Measurements from ENCODE around the gene RNF223.
"Not testable (repeated sequence)": the region's sequence is repeated elsewhere in the genome, so short reads cannot be mapped to it uniquely, and the experiment has no call there.

Gene RNF223

GRCh38 chr1:1058088-1058905 lies 15.8 kb downstream of the RNF223 start:
- DNase-seq = no peak

GRCh38 chr1:1057769-1058087 lies 16.4 kb downstream of the RNF223 start:
- DNase-seq = not testable (repeated sequence)

DNA sequence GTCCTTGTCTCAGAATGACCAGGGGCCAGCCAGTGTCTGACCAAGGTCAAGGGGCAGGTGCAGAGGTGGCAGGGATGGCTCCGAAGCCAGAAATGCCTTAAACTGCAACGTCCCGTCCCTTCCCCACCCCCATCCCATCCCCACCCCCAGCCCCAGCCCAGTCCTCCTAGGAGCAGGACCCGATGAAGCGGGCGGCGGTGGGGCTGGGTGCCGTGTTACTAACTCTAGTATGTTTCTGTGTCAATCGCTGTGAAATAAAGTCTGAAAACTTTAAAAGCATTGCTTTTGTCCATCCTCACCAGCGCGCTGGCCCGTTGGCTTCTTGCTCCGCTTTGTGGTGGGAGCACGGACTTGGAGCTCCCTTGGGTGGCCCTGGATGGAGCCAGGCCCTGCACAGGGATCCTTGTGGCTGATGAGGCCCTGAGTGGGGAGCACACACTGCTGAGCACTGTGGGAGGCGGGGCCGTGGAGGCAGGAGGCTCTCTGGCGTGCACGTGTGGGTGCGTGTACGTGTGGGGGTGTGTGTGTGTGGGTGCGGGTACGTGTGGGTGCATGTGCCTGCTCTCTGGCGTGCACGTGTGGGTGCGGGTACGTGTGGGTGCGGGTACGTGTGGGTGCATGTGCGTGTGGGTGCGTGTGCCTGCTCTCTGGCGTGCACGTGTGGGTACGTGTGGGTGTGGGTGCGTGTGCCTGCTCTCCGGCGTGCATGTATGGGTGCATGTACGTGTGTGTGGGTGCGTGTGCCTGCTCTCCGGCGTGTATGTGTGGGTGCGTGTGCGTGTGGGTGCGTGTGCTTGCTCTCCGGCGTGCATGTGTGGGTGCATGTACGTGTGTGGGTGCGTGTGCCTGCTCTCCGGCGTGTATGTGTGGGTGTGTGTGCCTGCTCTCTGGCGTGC lies 18.0 kb downstream of the RNF223 start:
- no peak for DNase-seq

DNA sequence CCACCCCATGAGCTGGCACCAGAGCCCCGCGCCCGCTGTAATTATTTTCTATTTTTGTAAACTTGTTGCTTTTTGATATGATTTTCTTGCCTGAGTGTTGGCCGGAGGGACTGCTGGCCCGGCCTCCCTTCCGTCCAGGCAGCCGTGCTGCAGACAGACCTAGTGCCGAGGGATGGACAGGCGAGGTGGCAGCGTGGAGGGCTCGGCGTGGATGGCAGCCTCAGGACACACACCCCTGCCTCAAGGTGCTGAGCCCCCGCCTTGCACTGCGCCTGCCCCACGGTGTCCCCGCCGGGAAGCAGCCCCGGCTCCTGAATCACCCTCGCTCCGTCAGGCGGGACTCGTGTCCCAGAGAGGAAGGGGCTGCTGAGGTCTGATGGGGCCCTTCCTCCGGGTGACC lies 19.1 kb downstream of the RNF223 start:
- DNase-seq = no peak

- no peak for DNase-seq
Observed at GRCh38 chr1:1054099-1054700, 19.9 kb downstream of the RNF223 start.

DNA sequence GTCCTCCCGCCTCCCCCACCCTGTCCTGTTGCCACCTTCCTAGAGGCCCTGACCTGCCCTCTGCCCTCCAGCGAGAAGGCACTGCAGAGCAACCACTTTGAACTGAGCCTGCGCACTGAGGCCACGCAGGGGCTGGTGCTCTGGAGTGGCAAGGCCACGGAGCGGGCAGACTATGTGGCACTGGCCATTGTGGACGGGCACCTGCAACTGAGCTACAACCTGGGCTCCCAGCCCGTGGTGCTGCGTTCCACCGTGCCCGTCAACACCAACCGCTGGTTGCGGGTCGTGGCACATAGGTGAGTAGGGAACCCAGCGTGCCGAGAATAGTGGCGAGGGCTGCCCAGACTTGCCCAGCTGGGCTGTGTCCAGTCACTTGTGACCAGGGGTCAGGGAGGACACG lies 20.4 kb downstream of the RNF223 start:
- DNase-seq = no peak

DNA sequence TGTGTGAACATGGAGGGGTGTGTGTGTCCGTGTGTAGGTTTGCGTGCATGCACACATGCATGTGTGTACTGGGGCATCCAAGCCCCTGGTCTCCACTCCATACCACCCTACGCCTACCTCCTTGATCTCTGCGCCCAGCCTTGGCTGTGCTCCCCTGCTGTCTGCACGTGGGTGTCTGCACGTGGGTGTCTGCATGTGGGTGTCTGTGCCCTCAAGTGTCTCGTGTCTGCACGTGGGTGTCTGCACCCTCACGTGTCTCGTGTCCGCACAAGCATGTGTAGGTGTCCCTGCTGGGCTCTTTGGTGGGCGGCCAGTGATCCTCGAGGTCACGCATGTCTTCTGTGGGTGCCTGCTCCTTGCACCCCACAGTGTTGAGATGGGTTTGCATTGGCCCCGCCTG lies 21.1 kb downstream of the RNF223 start:
- DNase-seq = no peak

DNA sequence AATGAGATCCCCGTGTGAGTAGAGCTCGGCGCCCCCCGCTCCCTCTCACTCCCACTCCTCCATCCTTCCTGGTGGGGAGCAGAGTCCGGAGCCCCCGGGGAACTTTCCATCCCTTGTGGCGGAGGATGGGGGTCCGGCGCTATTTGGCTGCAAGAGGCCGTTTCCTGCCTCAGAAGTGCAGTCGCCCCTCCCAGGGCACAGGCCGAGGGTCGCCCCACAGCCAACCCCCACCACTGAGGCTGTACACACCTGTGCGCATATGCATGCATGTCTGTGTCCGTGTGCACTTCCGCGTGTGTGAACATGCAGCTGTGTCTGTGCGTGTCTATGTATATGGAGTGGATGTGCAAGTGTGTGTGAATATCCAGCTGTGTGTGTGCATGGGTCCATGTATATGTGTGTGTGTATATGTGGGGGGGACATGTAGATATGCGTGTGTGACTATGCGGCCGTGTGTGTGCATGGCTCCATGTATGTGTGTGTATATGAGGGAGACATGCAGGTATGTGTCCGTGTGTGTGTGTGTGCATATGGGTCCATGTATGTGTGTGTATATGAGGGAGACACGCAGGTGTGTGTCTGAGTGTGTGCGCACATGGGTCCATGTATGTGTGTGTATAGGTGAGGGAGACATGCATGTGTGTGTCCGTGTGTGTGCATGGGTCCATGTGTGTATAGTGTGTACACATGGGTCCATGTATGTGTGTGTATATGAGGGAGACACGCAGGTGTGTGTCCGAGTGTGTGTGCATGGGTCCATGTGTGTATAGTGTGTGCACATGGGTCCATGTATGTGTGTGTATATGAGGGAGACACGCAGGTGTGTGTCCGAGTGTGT lies 21.9 kb downstream of the RNF223 start:
- DNase-seq = no peak

GRCh38 chr1:1051127-1051810 lies 22.8 kb downstream of the RNF223 start:
- DNase-seq = no peak

- no peak for DNase-seq
Observed at GRCh38 chr1:1050577-1051052, 23.5 kb downstream of the RNF223 start.

DNA sequence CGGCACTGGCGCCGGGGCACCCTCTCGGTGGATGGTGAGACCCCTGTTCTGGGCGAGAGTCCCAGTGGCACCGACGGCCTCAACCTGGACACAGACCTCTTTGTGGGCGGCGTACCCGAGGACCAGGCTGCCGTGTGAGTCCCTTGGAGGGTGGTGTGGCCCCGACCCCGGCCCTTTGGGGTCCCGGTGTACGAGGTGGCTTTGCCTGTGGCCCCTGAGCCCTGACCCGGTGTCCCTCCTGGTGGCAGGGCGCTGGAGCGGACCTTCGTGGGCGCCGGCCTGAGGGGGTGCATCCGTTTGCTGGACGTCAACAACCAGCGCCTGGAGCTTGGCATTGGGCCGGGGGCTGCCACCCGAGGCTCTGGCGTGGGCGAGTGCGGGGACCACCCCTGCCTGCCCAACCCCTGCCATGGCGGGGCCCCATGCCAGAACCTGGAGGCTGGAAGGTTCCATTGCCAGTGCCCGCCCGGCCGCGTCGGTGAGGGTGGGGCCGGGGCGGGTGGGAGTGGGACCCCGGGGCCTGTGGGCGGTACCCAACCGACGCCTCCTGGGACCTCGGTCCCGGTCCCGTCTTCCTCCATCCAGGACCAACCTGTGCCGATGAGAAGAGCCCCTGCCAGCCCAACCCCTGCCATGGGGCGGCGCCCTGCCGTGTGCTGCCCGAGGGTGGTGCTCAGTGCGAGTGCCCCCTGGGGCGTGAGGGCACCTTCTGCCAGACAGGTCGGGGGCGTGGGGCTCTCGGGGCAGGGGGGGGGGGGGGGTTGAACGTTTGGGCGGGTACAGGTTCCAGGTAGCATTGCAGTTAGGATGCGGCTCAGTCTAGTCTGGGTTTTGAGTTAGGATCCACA lies 24.6 kb downstream of the RNF223 start:
- DNase-seq = no peak

- no peak for DNase-seq
Observed at GRCh38 chr1:1048765-1049164, 25.3 kb downstream of the RNF223 start.

DNA sequence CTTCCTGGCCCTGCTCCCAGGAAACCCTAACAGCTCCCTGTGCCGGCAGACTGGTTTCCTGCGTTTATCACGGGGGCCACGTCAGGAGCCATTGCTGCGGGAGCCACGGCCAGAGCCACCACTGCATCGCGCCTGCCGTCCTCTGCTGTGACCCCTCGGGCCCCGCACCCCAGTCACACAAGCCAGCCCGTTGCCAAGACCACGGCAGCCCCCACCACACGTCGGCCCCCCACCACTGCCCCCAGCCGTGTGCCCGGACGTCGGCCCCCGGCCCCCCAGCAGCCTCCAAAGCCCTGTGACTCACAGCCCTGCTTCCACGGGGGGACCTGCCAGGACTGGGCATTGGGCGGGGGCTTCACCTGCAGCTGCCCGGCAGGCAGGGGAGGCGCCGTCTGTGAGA lies 26.1 kb downstream of the RNF223 start:
- DNase-seq = no peak

- DNase-seq = no peak
Observed at GRCh38 chr1:1047407-1047806, 26.7 kb downstream of the RNF223 start.

GRCh38 chr1:1046767-1047166 lies 27.3 kb downstream of the RNF223 start:
- DNase-seq = no peak

GRCh38 chr1:1046243-1046642 lies 27.9 kb downstream of the RNF223 start:
- DNase-seq = no peak

GRCh38 chr1:1045129-1045528 lies 29.0 kb downstream of the RNF223 start:
- DNase-seq = no peak

DNA sequence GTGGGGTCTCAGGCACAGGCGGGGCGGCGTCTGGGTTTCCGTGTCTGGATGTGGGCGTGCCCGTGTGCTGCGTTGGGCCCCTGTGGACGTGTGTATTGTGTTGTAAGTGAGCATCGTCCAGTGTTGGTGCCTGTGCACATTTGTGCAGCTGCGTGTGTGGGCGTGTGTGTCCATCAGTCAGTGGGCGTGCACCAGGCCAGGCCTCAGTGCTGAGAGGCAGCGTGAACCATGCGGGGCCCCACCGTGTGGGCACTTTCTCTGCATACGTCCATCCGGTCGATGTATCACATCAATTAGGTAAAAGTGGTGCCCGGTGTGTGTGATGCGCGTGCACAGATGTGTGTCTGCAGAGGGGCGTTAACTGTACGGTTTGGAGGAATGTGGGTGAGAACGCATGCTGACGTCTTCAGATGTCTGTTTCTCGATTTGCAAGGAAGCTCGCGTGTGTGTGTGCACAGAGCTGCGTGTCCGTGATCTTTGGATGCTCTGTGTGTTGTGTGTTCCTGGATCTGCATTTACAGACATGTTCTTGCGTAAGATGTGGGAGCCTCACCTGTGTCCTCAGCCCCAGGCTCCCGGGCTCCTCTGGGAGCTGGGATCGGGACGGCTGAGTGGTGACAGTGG lies 29.5 kb downstream of the RNF223 start:
- DNase-seq = no peak

DNA sequence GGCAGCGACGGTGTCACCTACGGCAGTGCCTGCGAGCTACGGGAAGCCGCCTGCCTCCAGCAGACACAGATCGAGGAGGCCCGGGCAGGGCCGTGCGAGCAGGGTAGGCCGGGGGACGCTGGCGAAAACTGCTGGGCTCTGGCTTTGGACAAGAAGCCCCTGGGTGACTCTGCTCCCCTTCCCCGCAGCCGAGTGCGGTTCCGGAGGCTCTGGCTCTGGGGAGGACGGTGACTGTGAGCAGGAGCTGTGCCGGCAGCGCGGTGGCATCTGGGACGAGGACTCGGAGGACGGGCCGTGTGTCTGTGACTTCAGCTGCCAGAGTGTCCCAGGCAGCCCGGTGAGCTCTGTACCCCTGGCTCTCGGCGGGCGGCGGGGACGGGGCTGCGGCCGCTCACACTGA lies 30.2 kb downstream of the RNF223 start:
- DNase-seq = no peak

- no peak for DNase-seq
Observed at GRCh38 chr1:1043411-1043810, 30.7 kb downstream of the RNF223 start.

GRCh38 chr1:1042835-1043234 lies 31.3 kb downstream of the RNF223 start:
- no peak for DNase-seq

All from DMS153 (cell line).